ENCODE data around the gene PKP1. TPM values are rescaled to one million over a fixed set of nuclear protein-coding genes. Genes with fewer than 3 reads are reported as not detected.

PKP1 gene
- total and polyA plus RNA-seq, 2 of the 4 experiments (the other 2 are of a cell fraction): 0.18 to 0.36 TPM

DNA sequence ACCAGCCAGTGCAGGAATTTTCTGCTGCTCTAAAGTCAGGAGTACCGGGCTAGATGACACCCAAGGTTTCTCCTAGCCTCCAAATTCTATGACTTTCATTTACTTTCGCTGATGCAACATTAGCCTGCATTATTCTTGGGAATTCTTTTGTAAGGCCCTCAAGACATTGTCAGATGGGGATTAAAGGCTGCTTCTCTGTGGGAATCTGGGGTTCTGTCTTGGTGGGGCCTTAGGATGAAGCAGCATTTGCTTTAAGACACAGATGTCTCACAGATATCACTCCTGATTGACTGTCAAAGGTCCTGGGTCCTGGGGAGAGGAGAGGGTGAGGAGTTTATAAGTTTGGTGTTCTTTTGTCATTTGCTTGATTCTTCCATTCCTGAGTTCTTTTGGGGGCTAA is 11.6 kb downstream of the PKP1 start:
- Histone ChIP-seq H2BK20ac (ENCODE audit: low read depth, low read length) (no peak overlapping the region), H3K18ac (ENCODE audit: low read depth, low read length) (no peak overlapping the region), H3K36me3 (ENCODE audit: control insufficient read depth, insufficient read depth, low read length) (no peaks in the 10 kb centered on the region), H2BK5ac (ENCODE audit: low read depth, low read length, poor library complexity, severe bottlenecking) (no peak overlapping the region), H3K27me3 (ENCODE audit: control insufficient read depth, insufficient read depth, low read length) (peaks cover 67% of the 10 kb centered on the region), H3K9me3 (ENCODE audit: control insufficient read depth, insufficient read depth, low read length) (no peaks in the 10 kb centered on the region), H2AFZ (replicated peaks; ENCODE audit: low read length, poor library complexity) (no peak overlapping the region), H4K91ac (ENCODE audit: insufficient read depth, low read depth, low read length) (no peak overlapping the region), H2BK15ac (ENCODE audit: low read depth, low read length) (no peak overlapping the region), H3K4me2 (ENCODE audit: low read depth, low read length) (no peak overlapping the region), H3K23ac (ENCODE audit: low read depth, low read length) (no peak overlapping the region), H3K4me3 (ENCODE audit: insufficient read depth, low read depth, low read length) (no peak overlapping the region), H3K9ac (ENCODE audit: low read depth, low read length) (no peak overlapping the region), H3K56ac (ENCODE audit: extremely low read depth, insufficient read depth, low read length) (no peak overlapping the region), H3K14ac (replicated peaks; ENCODE audit: low read depth, low read length) (no peak overlapping the region), H2AK5ac (ENCODE audit: low read depth, low read length) (no peak overlapping the region), H2AK9ac (replicated peaks; ENCODE audit: low read depth, low read length, poor library complexity) (no peak overlapping the region), H4K5ac (ENCODE audit: low read depth, low read length) (no peak overlapping the region), H3K79me1 (ENCODE audit: low read depth in 1 of 2, low read length in 2 of 2) (no peaks in the 10 kb centered on the region), H4K8ac (ENCODE audit: low read depth in 2 of 2, low read length in 2 of 2) (no peak overlapping the region), H3K4me1 (ENCODE audit: control insufficient read depth, insufficient read depth, low read length) (no peaks in the 10 kb centered on the region), H3K27ac (ENCODE audit: insufficient read depth, low read length) (no peak overlapping the region), H4K20me1 (ENCODE audit: insufficient read depth, low read length) (no peaks in the 10 kb centered on the region), H3K9me1 (ENCODE audit: insufficient read depth, low read length) (no peaks in the 10 kb centered on the region), H3K4ac (ENCODE audit: low read depth, low read length) (no peak overlapping the region), H2BK120ac (ENCODE audit: low read depth, low read length) (no peak overlapping the region)
- ATAC-seq (ENCODE audit: low read depth) (no peak), DNase-seq (no peak)
- intact Hi-C loops (cut with micrococcal nuclease): no loop called here
- WGBS, 2 experiments (ENCODE audit: extremely low coverage in 2 of 2, insufficient read length in 1 of 2): no CpG with 5 or more reads among the region's 2 CpGs
- no TSS peak for BruUV-seq (replicated peaks)
- TF ChIP-seq CHD1 (IDR thresholded peaks at IDR 0.05; ENCODE audit: low read depth, low read length): no peak
- no peak for TF ChIP-seq RAD21 (IDR thresholded peaks at IDR 0.05; ENCODE audit: low read length)
- TF ChIP-seq FOS (IDR thresholded peaks at IDR 0.05; ENCODE audit: low read depth, low read length): no peak
- no peak for TF ChIP-seq MXI1 (IDR thresholded peaks at IDR 0.05; ENCODE audit: borderline replicate concordance, low read depth, low read length)
- TF ChIP-seq, protein P1, sequence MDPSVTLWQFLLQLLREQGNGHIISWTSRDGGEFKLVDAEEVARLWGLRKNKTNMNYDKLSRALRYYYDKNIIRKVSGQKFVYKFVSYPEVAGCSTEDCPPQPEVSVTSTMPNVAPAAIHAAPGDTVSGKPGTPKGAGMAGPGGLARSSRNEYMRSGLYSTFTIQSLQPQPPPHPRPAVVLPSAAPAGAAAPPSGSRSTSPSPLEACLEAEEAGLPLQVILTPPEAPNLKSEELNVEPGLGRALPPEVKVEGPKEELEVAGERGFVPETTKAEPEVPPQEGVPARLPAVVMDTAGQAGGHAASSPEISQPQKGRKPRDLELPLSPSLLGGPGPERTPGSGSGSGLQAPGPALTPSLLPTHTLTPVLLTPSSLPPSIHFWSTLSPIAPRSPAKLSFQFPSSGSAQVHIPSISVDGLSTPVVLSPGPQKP (IDR thresholded peaks at IDR 0.05; ENCODE audit: borderline replicate concordance, low read depth, low read length): no peak
- no peak for TF ChIP-seq NFE2L2 (IDR thresholded peaks at IDR 0.05; ENCODE audit: low read depth, low read length)
- no peak for TF ChIP-seq MAZ (IDR thresholded peaks at IDR 0.05; ENCODE audit: borderline replicate concordance, low read depth, low read length)
- TF ChIP-seq, protein P2, sequence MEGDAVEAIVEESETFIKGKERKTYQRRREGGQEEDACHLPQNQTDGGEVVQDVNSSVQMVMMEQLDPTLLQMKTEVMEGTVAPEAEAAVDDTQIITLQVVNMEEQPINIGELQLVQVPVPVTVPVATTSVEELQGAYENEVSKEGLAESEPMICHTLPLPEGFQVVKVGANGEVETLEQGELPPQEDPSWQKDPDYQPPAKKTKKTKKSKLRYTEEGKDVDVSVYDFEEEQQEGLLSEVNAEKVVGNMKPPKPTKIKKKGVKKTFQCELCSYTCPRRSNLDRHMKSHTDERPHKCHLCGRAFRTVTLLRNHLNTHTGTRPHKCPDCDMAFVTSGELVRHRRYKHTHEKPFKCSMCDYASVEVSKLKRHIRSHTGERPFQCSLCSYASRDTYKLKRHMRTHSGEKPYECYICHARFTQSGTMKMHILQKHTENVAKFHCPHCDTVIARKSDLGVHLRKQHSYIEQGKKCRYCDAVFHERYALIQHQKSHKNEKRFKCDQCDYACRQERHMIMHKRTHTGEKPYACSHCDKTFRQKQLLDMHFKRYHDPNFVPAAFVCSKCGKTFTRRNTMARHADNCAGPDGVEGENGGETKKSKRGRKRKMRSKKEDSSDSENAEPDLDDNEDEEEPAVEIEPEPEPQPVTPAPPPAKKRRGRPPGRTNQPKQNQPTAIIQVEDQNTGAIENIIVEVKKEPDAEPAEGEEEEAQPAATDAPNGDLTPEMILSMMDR (conservative IDR thresholded peaks at IDR 0.05; ENCODE audit: low read depth, low read length): no peak
- no peak for TF ChIP-seq CEBPB (IDR thresholded peaks at IDR 0.05; ENCODE audit: low read depth, low read length)
- no peak for TF ChIP-seq RFX5 (IDR thresholded peaks at IDR 0.05; ENCODE audit: low read depth, low read length)
- TF ChIP-seq MAFK (IDR thresholded peaks at IDR 0.05; ENCODE audit: low read depth, low read length): no peak
- no peak for TF ChIP-seq BHLHE40 (IDR thresholded peaks at IDR 0.05; ENCODE audit: low read depth, low read length)
- TF ChIP-seq SMC3 (IDR thresholded peaks at IDR 0.05; ENCODE audit: low read depth, low read length): no peak
- TF ChIP-seq RCOR1 (IDR thresholded peaks at IDR 0.05; ENCODE audit: insufficient replicate concordance, low read length): no peak
- dilution Hi-C loops (cut with HindIII; ENCODE audit: low sequenced_read_pairs, unreplicated experiment): no loop called here
- ChIA-PET POLR2A (ENCODE audit: unreplicated experiment) (no interaction called here), CTCF (no interaction called here)
- in situ Hi-C loops (cut with MboI; ENCODE audit: low sequenced_read_pairs): no loop called here

All from IMR-90 (cell line).